OCI-LY3 (cell line): ENCODE data around the gene VAV3.
A peak's percentile ranks its signal among the peaks of the same experiment; 100 is the strongest.

ENCODE experiments used
- H2AFZ ChIP-seq: fragments of 200-600, 300-600 bp; shearing (Covaris generic); 2 replicates; pipeline ENCODE4 v1.6.0; 2014; ENCODE audit warnings: antibody characterized with exemption, low read depth, low read length
- H3K27ac ChIP-seq: fragments of 200-600, 300-600 bp; sonication (generic); 2 replicates; pipeline ENCODE4 v1.5.1; 2014; ENCODE audit warnings: mild to moderate bottlenecking, low read length, moderate library complexity, mixed read lengths
- H3K27me3 ChIP-seq: fragments of 200-600, 300-600 bp; sonication (generic); 2 replicates; pipeline ENCODE4 v1.6.1; 2014; ENCODE audit warnings: low read depth, low read length, mixed read lengths
- H3K36me3 ChIP-seq: fragments of 200-600, 300-600 bp; sonication (generic); replicated peaks from 2 replicates; pipeline ENCODE3; 2014; ENCODE audit warnings: low read depth, low read length, mixed read lengths
- H3K4me1 ChIP-seq: fragments of 300-600, 200-600 bp; sonication (generic); 2 replicates; pipeline ENCODE4 v1.6.1; 2014; ENCODE audit warnings: low read length, mixed read lengths
- H3K4me2 ChIP-seq: fragments of 200-600, 300-600 bp; sonication (generic); 2 replicates; pipeline ENCODE4 v1.6.1; 2014; ENCODE audit warnings: low read length, mixed read lengths
- H3K4me3 ChIP-seq: fragments of 300-600, 200-600 bp; sonication (generic); 2 replicates; pipeline ENCODE4 v1.5.1; 2014; ENCODE audit warnings: antibody characterized with exemption, mild to moderate bottlenecking, low read length, moderate library complexity
- H3K79me2 ChIP-seq: fragments of 300-600, 200-600 bp; shearing (Covaris generic); 2 replicates; pipeline ENCODE4 v1.6.1; 2014; ENCODE audit warnings: mild to moderate bottlenecking, low read length, mixed read lengths
- H3K9ac ChIP-seq: fragments of 300-600, 200-600 bp; shearing (Covaris generic); 2 replicates; pipeline ENCODE4 v1.6.0; 2014; ENCODE audit warnings: mild to moderate bottlenecking, low read length, moderate library complexity
- H3K9me3 ChIP-seq: fragments of 200-600, 300-600 bp; shearing (Covaris generic); 2 replicates; pipeline ENCODE4 v1.6.1; 2014; ENCODE audit warnings: low read length, mixed read lengths; ENCODE audit not compliant: insufficient read depth
- H4K20me1 ChIP-seq: fragments of 200-600, 300-600 bp; sonication (generic); 2 replicates; pipeline ENCODE4 v1.6.1; 2016; ENCODE audit warnings: low read length, mixed read lengths; ENCODE audit not compliant: insufficient read depth
- EZH2phosphoT487 ChIP-seq: fragments of 200-600 bp; shearing (Covaris generic); IDR thresholded peaks from 2 replicates; pipeline ENCODE4 v1.6.1; 2018; ENCODE audit warnings: antibody characterized with exemption, mixed run types, low read depth
- TF ChIP-seq, protein P1 (sequence below): fragments of 200-600, 300-600 bp; sonication (generic); IDR thresholded peaks from 2 replicates; pipeline ENCODE4 v1.5.1; 2014; ENCODE audit warnings: antibody characterized with exemption, low read length, low read depth

Gene VAV3

GRCh38 chr1:107817935-107818334 lies 147.0 kb downstream of the VAV3 start:
- TF ChIP-seq EZH2phosphoT487 = no peak
- TF ChIP-seq, protein P1, sequence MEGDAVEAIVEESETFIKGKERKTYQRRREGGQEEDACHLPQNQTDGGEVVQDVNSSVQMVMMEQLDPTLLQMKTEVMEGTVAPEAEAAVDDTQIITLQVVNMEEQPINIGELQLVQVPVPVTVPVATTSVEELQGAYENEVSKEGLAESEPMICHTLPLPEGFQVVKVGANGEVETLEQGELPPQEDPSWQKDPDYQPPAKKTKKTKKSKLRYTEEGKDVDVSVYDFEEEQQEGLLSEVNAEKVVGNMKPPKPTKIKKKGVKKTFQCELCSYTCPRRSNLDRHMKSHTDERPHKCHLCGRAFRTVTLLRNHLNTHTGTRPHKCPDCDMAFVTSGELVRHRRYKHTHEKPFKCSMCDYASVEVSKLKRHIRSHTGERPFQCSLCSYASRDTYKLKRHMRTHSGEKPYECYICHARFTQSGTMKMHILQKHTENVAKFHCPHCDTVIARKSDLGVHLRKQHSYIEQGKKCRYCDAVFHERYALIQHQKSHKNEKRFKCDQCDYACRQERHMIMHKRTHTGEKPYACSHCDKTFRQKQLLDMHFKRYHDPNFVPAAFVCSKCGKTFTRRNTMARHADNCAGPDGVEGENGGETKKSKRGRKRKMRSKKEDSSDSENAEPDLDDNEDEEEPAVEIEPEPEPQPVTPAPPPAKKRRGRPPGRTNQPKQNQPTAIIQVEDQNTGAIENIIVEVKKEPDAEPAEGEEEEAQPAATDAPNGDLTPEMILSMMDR = no peak
- H3K36me3 ChIP-seq = no peaks in the 10 kb centered on the region
- no peaks in the 10 kb centered on the region for H3K79me2 ChIP-seq
- H3K4me3 ChIP-seq = no peak overlapping the region
- H4K20me1 ChIP-seq = no peaks in the 10 kb centered on the region
- H2AFZ ChIP-seq = no peak overlapping the region
- H3K9me3 ChIP-seq = no peaks in the 10 kb centered on the region
- no peaks in the 10 kb centered on the region for H3K4me1 ChIP-seq
- H3K9ac ChIP-seq = no peak overlapping the region
- no peaks in the 10 kb centered on the region for H3K27me3 ChIP-seq
- no peak overlapping the region for H3K4me2 ChIP-seq
- no peak overlapping the region for H3K27ac ChIP-seq

DNA sequence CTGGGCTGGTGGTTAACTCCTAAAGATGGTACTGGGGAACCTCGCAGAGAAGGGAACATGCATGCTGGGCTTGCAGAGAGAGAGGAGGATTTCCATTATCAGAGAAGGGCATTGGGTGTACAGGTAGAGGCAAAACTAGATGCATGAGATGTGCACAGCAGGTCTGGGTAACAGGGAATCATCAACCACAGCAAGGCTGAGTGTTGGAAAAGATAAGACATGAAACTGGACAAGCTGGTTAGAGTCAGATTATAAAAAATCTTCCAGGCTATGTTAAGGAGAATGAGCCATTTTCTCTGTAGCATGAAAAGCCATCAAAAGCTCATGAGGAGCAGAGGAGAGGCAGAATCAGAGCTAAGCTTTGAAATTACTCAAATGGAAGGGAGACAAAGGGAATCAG lies 147.8 kb downstream of the VAV3 start:
- Histone ChIP-seq H3K27me3 (no peaks in the 10 kb centered on the region), H3K9me3 (no peaks in the 10 kb centered on the region), H4K20me1 (no peaks in the 10 kb centered on the region), H3K27ac (no peak overlapping the region), H2AFZ (no peak overlapping the region), H3K36me3 (no peaks in the 10 kb centered on the region), H3K4me3 (no peak overlapping the region), H3K9ac (no peak overlapping the region), H3K79me2 (no peaks in the 10 kb centered on the region), H3K4me1 (no peaks in the 10 kb centered on the region), H3K4me2 (no peak overlapping the region)
- TF ChIP-seq EZH2phosphoT487 = no peak
- TF ChIP-seq, protein P1 = no peak

DNA sequence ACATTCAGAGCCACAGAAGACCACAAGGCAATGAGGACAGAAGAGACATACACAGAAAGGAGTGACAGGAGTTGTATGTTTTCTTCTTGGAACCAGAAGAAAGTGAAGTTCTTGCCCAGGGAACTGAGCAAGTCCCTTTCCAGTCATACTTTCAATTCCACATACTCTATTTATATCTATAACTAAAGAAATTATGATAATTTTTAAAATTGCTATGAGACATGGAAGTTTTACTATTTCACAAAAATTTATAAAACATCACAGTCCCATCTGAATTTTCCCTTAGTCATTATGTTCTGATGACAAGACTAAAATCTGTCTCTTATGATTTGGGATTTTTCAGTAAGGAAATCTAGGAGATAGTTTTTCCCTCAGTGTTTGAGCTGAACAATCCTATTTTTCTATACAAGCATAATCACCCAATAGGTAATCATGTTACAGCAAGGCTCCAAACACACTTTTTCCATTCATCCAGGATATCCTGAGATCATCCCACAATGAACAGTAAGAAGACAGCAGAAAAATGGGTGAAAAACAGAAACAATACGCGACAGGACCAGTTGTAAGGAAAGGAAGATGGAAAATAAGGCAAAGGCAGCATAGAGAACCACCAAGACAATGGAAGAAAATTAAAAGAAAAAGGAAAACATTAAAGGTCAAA lies 154.6 kb downstream of the VAV3 start:
- Histone ChIP-seq H3K4me2 (no peak overlapping the region), H3K9me3 (no peaks in the 10 kb centered on the region), H3K9ac (no peak overlapping the region), H3K79me2 (no peaks in the 10 kb centered on the region), H3K36me3 (no peaks in the 10 kb centered on the region), H4K20me1 (no peaks in the 10 kb centered on the region), H3K27ac (no peak overlapping the region), H3K4me3 (no peak overlapping the region), H2AFZ (no peak overlapping the region), H3K4me1 (peaks cover 30% of the 10 kb centered on the region), H3K27me3 (no peaks in the 10 kb centered on the region)
- TF ChIP-seq, protein P1 = no peak
- no peak for TF ChIP-seq EZH2phosphoT487

- peak overlapping the region; percentile 41 for H3K4me2 ChIP-seq
- no peaks in the 10 kb centered on the region for H4K20me1 ChIP-seq
- TF ChIP-seq, protein P1 = no peak
- no peak for TF ChIP-seq EZH2phosphoT487
- H3K4me3 ChIP-seq = no peak overlapping the region
- no peaks in the 10 kb centered on the region for H3K27me3 ChIP-seq
- no peak overlapping the region for H2AFZ ChIP-seq
- H3K27ac ChIP-seq = no peak overlapping the region
- peaks cover 56% of the 10 kb centered on the region for H3K4me1 ChIP-seq
- H3K9ac ChIP-seq = no peak overlapping the region
- no peaks in the 10 kb centered on the region for H3K79me2 ChIP-seq
- no peaks in the 10 kb centered on the region for H3K9me3 ChIP-seq
- H3K36me3 ChIP-seq = no peaks in the 10 kb centered on the region
Observed at GRCh38 chr1:107807855-107808254, 157.1 kb downstream of the VAV3 start.
